Fibroblast of lung (primary cell): ENCODE results near the gene SEMA5A. TPM values are rescaled to one million over a fixed set of nuclear protein-coding genes. Genes with fewer than 3 reads are reported as not detected.
A peak's percentile ranks its signal among the peaks of the same experiment; 100 is the strongest.

Experiments
- DNase-seq, 2 donors: peaks; one replicate each; pipeline versions ENCODE4 v3.0.0 to v3.0.0-alpha.2; 2010; ENCODE audit warnings: low read depth in 2 of 2
- H2AFZ ChIP-seq: 2 replicates; pipeline ENCODE4 v1.5.1; 2012; ENCODE audit warnings: low read length, control low read depth, inconsistent platforms
- H3K27ac ChIP-seq: 2 replicates; pipeline ENCODE4 v1.5.1; 2011; ENCODE audit warnings: low read length, control low read depth; ENCODE audit not compliant: insufficient read depth
- H3K27me3 ChIP-seq: 2 replicates; pipeline ENCODE4 v1.5.1; 2011; ENCODE audit warnings: mild to moderate bottlenecking, low read length; ENCODE audit not compliant: control insufficient read depth, insufficient read depth
- H3K36me3 ChIP-seq: 2 replicates; pipeline ENCODE4 v1.5.1; 2011; ENCODE audit warnings: low read length; ENCODE audit not compliant: control insufficient read depth, insufficient read depth
- H3K4me1 ChIP-seq: 2 replicates; pipeline ENCODE4 v1.5.1; 2011; ENCODE audit warnings: low read length; ENCODE audit not compliant: control insufficient read depth, insufficient read depth; ENCODE audit errors: extremely low read depth
- H3K4me2 ChIP-seq: 2 replicates; pipeline ENCODE4 v1.5.1; 2011; ENCODE audit warnings: low read length, control low read depth; ENCODE audit not compliant: insufficient read depth; ENCODE audit errors: extremely low read depth
- H3K4me3 ChIP-seq, 4 experiments: fragments of 200-600 bp in 1 of 4; sonication (generic) in 1 of 4; replicated peaks in 1 of 4; 2 replicates each; pipeline ENCODE4 v1.5.1; 2011 to 2016; ENCODE audit warnings: low read length in 4 of 4, low read depth in 3 of 4, mild to moderate bottlenecking in 3 of 4, control low read depth in 2 of 4, inconsistent platforms in 1 of 4, mixed read lengths in 1 of 4; ENCODE audit not compliant: insufficient read depth in 1 of 4; ENCODE audit errors: control extremely low read depth in 1 of 4
- H3K79me2 ChIP-seq: 2 replicates; pipeline ENCODE4 v1.5.1; 2012; ENCODE audit warnings: mild to moderate bottlenecking, low read length, inconsistent platforms; ENCODE audit not compliant: control insufficient read depth, insufficient read depth
- H3K9ac ChIP-seq: 2 replicates; pipeline ENCODE4 v1.5.1; 2011; ENCODE audit warnings: mild to moderate bottlenecking, low read length, control low read depth; ENCODE audit not compliant: insufficient read depth
- H3K9me3 ChIP-seq: 2 replicates; pipeline ENCODE4 v1.5.1; 2012; ENCODE audit warnings: low read depth, low read length; ENCODE audit not compliant: control insufficient read depth, insufficient read depth
- H4K20me1 ChIP-seq: 2 replicates; pipeline ENCODE4 v1.5.1; 2011; ENCODE audit warnings: low read length; ENCODE audit not compliant: control insufficient read depth, insufficient read depth; ENCODE audit errors: extremely low read depth
- EZH2 ChIP-seq: IDR thresholded peaks from 2 replicates; pipeline ENCODE4 v1.5.1; 2012; ENCODE audit warnings: low read length, control low read depth, mild to moderate bottlenecking; ENCODE audit errors: missing control alignments
- polyA plus RNA-seq, 2 donors: library from polyadenylated mRNA; depleted of rRNA in 1 of 2; stranded (reverse) in 1 of 2; unstranded in 1 of 2; fragments of >200 nt; gene quantifications; 2 replicates each; pipeline ENCODE4 v1.2.1, GENCODE V29; 2011 to 2012; ENCODE audit warnings: missing spikeins in 1 of 2
- total RNA-seq: library from RNA; depleted of rRNA; stranded (reverse); fragments of >200 nt; gene quantifications from 2 replicates; pipeline ENCODE4 v1.2.1, GENCODE V29; 2014
- TF ChIP-seq, protein P1 (sequence below), 2 donors: IDR thresholded peaks in 1 of 2; conservative IDR thresholded peaks in 1 of 2; 1 replicate in 1 of 2; 2 replicates in 1 of 2; pipeline ENCODE4 v1.5.1; 2011 to 2012; ENCODE audit warnings: low read length in 2 of 2, control low read depth in 1 of 2, inconsistent platforms in 1 of 2, low read depth in 1 of 2, mild to moderate bottlenecking in 1 of 2

Gene SEMA5A
- total and polyA plus RNA-seq, 2 donors (not counting 1 experiment from before 2014, with no cell fraction given): 30.6 to 49.0 TPM

- Histone ChIP-seq H3K27ac (no peak overlapping the region), H3K9me3 (no peaks in the 10 kb centered on the region), H3K4me1 (no peaks in the 10 kb centered on the region), H2AFZ (no peak overlapping the region), H3K4me3 (no peak overlapping the region), H3K4me2 (no peak overlapping the region), H3K27me3 (no peaks in the 10 kb centered on the region), H3K9ac (no peak overlapping the region), H3K79me2 (no peaks in the 10 kb centered on the region), H3K36me3 (no peaks in the 10 kb centered on the region), H4K20me1 (no peaks in the 10 kb centered on the region)
- DNase-seq: peak in 1 of 2 donors; percentile 36
- TF ChIP-seq, protein P1, sequence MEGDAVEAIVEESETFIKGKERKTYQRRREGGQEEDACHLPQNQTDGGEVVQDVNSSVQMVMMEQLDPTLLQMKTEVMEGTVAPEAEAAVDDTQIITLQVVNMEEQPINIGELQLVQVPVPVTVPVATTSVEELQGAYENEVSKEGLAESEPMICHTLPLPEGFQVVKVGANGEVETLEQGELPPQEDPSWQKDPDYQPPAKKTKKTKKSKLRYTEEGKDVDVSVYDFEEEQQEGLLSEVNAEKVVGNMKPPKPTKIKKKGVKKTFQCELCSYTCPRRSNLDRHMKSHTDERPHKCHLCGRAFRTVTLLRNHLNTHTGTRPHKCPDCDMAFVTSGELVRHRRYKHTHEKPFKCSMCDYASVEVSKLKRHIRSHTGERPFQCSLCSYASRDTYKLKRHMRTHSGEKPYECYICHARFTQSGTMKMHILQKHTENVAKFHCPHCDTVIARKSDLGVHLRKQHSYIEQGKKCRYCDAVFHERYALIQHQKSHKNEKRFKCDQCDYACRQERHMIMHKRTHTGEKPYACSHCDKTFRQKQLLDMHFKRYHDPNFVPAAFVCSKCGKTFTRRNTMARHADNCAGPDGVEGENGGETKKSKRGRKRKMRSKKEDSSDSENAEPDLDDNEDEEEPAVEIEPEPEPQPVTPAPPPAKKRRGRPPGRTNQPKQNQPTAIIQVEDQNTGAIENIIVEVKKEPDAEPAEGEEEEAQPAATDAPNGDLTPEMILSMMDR (conservative IDR thresholded peaks at IDR 0.05 in 1 of 2, IDR thresholded peaks at IDR 0.05 in 1 of 2; ENCODE audit: low read depth in 1 of 2, low read length in 2 of 2): no peak
- TF ChIP-seq EZH2: no peak
Observed at GRCh38 chr5:9398227-9398626, 147.6 kb downstream of the SEMA5A start.

- no peaks in the 10 kb centered on the region for H3K79me2 ChIP-seq
- H3K9me3 ChIP-seq: no peaks in the 10 kb centered on the region
- no peaks in the 10 kb centered on the region for H3K36me3 ChIP-seq
- no peaks in the 10 kb centered on the region for H4K20me1 ChIP-seq
- no peaks in the 10 kb centered on the region for H3K27me3 ChIP-seq
- H3K9ac ChIP-seq: no peak overlapping the region
- no peak for DNase-seq
- H3K4me1 ChIP-seq: no peaks in the 10 kb centered on the region
- H3K27ac ChIP-seq: no peak overlapping the region
- TF ChIP-seq, protein P1 (conservative IDR thresholded peaks at IDR 0.05 in 1 of 2, IDR thresholded peaks at IDR 0.05 in 1 of 2; ENCODE audit: low read depth in 1 of 2, low read length in 2 of 2): no peak
- no peak for TF ChIP-seq EZH2
- H3K4me3 ChIP-seq: no peak overlapping the region
- no peak overlapping the region for H2AFZ ChIP-seq
- H3K4me2 ChIP-seq: no peak overlapping the region
Observed at GRCh38 chr5:9396285-9396770, 149.5 kb downstream of the SEMA5A start.

DNA sequence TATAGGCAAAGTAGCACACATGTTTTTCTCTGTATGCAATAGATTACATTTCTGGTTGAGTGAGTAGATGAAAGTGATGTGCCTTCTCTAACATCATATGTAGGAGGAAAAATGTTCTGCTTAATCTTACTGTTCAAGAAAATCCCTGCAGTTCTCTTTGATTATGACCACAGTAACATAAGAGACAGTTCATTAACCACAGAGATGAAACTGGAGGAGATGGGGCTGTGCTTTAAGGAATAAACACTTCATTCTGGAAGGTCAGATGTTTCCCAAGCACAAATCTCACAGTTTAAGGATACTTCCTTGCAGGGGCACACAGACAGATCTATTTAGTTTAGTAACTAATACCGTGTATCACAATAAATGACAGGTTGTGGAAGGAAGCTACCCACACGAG, 150.2 kb downstream of the SEMA5A start:
- TF ChIP-seq, protein P1 (conservative IDR thresholded peaks at IDR 0.05 in 1 of 2, IDR thresholded peaks at IDR 0.05 in 1 of 2; ENCODE audit: low read depth in 1 of 2, low read length in 2 of 2): no peak
- no peak for TF ChIP-seq EZH2
- peak in 1 of 2 donors; percentile 17 for DNase-seq
- no peaks in the 10 kb centered on the region for H3K36me3 ChIP-seq

More for the DNA sequence above, 150.2 kb downstream of the SEMA5A start:
- Histone ChIP-seq H2AFZ (no peak overlapping the region), H4K20me1 (no peaks in the 10 kb centered on the region), H3K4me3 (no peak overlapping the region), H3K9me3 (no peaks in the 10 kb centered on the region), H3K4me2 (no peak overlapping the region), H3K27me3 (no peaks in the 10 kb centered on the region), H3K9ac (no peak overlapping the region), H3K4me1 (no peaks in the 10 kb centered on the region), H3K79me2 (no peaks in the 10 kb centered on the region), H3K27ac (no peak overlapping the region)
